Fibroblast of lung (primary cell): ENCODE results near the gene ATXN1. TPM values are rescaled to one million over a fixed set of nuclear protein-coding genes. Genes with fewer than 3 reads are reported as not detected.

Source experiments
- DNase-seq, 2 donors: peaks; one replicate each; pipeline versions ENCODE4 v3.0.0 to v3.0.0-alpha.2; 2010; ENCODE audit warnings: low read depth in 2 of 2
- H2AFZ ChIP-seq: 2 replicates; pipeline ENCODE4 v1.5.1; 2012; ENCODE audit warnings: low read length, control low read depth, inconsistent platforms
- H3K27ac ChIP-seq: 2 replicates; pipeline ENCODE4 v1.5.1; 2011; ENCODE audit warnings: low read length, control low read depth; ENCODE audit not compliant: insufficient read depth
- H3K27me3 ChIP-seq: 2 replicates; pipeline ENCODE4 v1.5.1; 2011; ENCODE audit warnings: mild to moderate bottlenecking, low read length; ENCODE audit not compliant: control insufficient read depth, insufficient read depth
- H3K36me3 ChIP-seq: 2 replicates; pipeline ENCODE4 v1.5.1; 2011; ENCODE audit warnings: low read length; ENCODE audit not compliant: control insufficient read depth, insufficient read depth
- H3K4me1 ChIP-seq: 2 replicates; pipeline ENCODE4 v1.5.1; 2011; ENCODE audit warnings: low read length; ENCODE audit not compliant: control insufficient read depth, insufficient read depth; ENCODE audit errors: extremely low read depth
- H3K4me2 ChIP-seq: 2 replicates; pipeline ENCODE4 v1.5.1; 2011; ENCODE audit warnings: low read length, control low read depth; ENCODE audit not compliant: insufficient read depth; ENCODE audit errors: extremely low read depth
- H3K4me3 ChIP-seq, 4 experiments: fragments of 200-600 bp in 1 of 4; sonication (generic) in 1 of 4; replicated peaks in 1 of 4; 2 replicates each; pipeline ENCODE4 v1.5.1; 2011 to 2016; ENCODE audit warnings: low read length in 4 of 4, low read depth in 3 of 4, mild to moderate bottlenecking in 3 of 4, control low read depth in 2 of 4, inconsistent platforms in 1 of 4, mixed read lengths in 1 of 4; ENCODE audit not compliant: insufficient read depth in 1 of 4; ENCODE audit errors: control extremely low read depth in 1 of 4
- H3K79me2 ChIP-seq: 2 replicates; pipeline ENCODE4 v1.5.1; 2012; ENCODE audit warnings: mild to moderate bottlenecking, low read length, inconsistent platforms; ENCODE audit not compliant: control insufficient read depth, insufficient read depth
- H3K9ac ChIP-seq: 2 replicates; pipeline ENCODE4 v1.5.1; 2011; ENCODE audit warnings: mild to moderate bottlenecking, low read length, control low read depth; ENCODE audit not compliant: insufficient read depth
- H3K9me3 ChIP-seq: 2 replicates; pipeline ENCODE4 v1.5.1; 2012; ENCODE audit warnings: low read depth, low read length; ENCODE audit not compliant: control insufficient read depth, insufficient read depth
- H4K20me1 ChIP-seq: 2 replicates; pipeline ENCODE4 v1.5.1; 2011; ENCODE audit warnings: low read length; ENCODE audit not compliant: control insufficient read depth, insufficient read depth; ENCODE audit errors: extremely low read depth
- CTCF ChIP-seq, 2 donors: IDR thresholded peaks in 1 of 2; conservative IDR thresholded peaks in 1 of 2; 1 replicate in 1 of 2; 2 replicates in 1 of 2; pipeline ENCODE4 v1.5.1; 2011 to 2012; ENCODE audit warnings: low read length in 2 of 2, control low read depth in 1 of 2, inconsistent platforms in 1 of 2, low read depth in 1 of 2, mild to moderate bottlenecking in 1 of 2
- EZH2 ChIP-seq: IDR thresholded peaks from 2 replicates; pipeline ENCODE4 v1.5.1; 2012; ENCODE audit warnings: low read length, control low read depth, mild to moderate bottlenecking; ENCODE audit errors: missing control alignments
- polyA plus RNA-seq, 2 donors: library from polyadenylated mRNA; depleted of rRNA in 1 of 2; stranded (reverse) in 1 of 2; unstranded in 1 of 2; fragments of >200 nt; gene quantifications; 2 replicates each; pipeline ENCODE4 v1.2.1, GENCODE V29; 2011 to 2012; ENCODE audit warnings: missing spikeins in 1 of 2
- total RNA-seq: library from RNA; depleted of rRNA; stranded (reverse); fragments of >200 nt; gene quantifications from 2 replicates; pipeline ENCODE4 v1.2.1, GENCODE V29; 2014

The ATXN1 gene
- total and polyA plus RNA-seq, 2 donors (not counting 1 experiment from before 2014, with no cell fraction given), result 15.8 to 40.5 TPM

- Histone ChIP-seq H3K4me2 (no peak overlapping the region), H3K27me3 (no peaks in the 10 kb centered on the region), H3K27ac (no peak overlapping the region), H3K9me3 (no peaks in the 10 kb centered on the region), H4K20me1 (no peaks in the 10 kb centered on the region), H3K36me3 (no peaks in the 10 kb centered on the region), H3K79me2 (no peaks in the 10 kb centered on the region), H3K4me3 (no peak overlapping the region), H2AFZ (no peak overlapping the region), H3K4me1 (no peaks in the 10 kb centered on the region), H3K9ac (no peak overlapping the region)
- no peak for DNase-seq
- TF ChIP-seq CTCF (conservative IDR thresholded peaks at IDR 0.05 in 1 of 2, IDR thresholded peaks at IDR 0.05 in 1 of 2; ENCODE audit: low read depth in 1 of 2, low read length in 2 of 2), result no peak
- TF ChIP-seq EZH2, result no peak
Observed at GRCh38 chr6:16358531-16359138, 402.6 kb downstream of the ATXN1 start.

GRCh38 chr6:16355699-16356446 lies 405.4 kb downstream of the ATXN1 start:
- H3K79me2 ChIP-seq, result no peaks in the 10 kb centered on the region
- no peaks in the 10 kb centered on the region for H3K27me3 ChIP-seq
- DNase-seq, result peak; percentile 45 to 62
- H3K4me2 ChIP-seq, result no peak overlapping the region
- H3K4me1 ChIP-seq, result peaks cover 3% of the 10 kb centered on the region
- no peak overlapping the region for H3K4me3 ChIP-seq
- TF ChIP-seq CTCF (conservative IDR thresholded peaks at IDR 0.05 in 1 of 2, IDR thresholded peaks at IDR 0.05 in 1 of 2; ENCODE audit: low read depth in 1 of 2, low read length in 2 of 2) (no peak), EZH2 (no peak)
- no peaks in the 10 kb centered on the region for H3K9me3 ChIP-seq
- no peak overlapping the region for H3K9ac ChIP-seq
- H3K27ac ChIP-seq, result no peak overlapping the region
- no peaks in the 10 kb centered on the region for H3K36me3 ChIP-seq
- no peaks in the 10 kb centered on the region for H4K20me1 ChIP-seq
- no peak overlapping the region for H2AFZ ChIP-seq

GRCh38 chr6:16355238-16355637 lies 406.0 kb downstream of the ATXN1 start:
- Histone ChIP-seq H3K27ac (no peak overlapping the region), H3K4me3 (no peak overlapping the region), H3K27me3 (no peaks in the 10 kb centered on the region), H3K4me1 (peaks cover 3% of the 10 kb centered on the region), H2AFZ (no peak overlapping the region), H3K9me3 (no peaks in the 10 kb centered on the region), H3K79me2 (no peaks in the 10 kb centered on the region), H4K20me1 (no peaks in the 10 kb centered on the region), H3K9ac (no peak overlapping the region), H3K4me2 (no peak overlapping the region), H3K36me3 (no peaks in the 10 kb centered on the region)
- no peak for TF ChIP-seq CTCF (conservative IDR thresholded peaks at IDR 0.05 in 1 of 2, IDR thresholded peaks at IDR 0.05 in 1 of 2; ENCODE audit: low read depth in 1 of 2, low read length in 2 of 2)
- no peak for TF ChIP-seq EZH2
- DNase-seq, result no peak
